K562 (cell line): Measurements from ENCODE around the gene NACAD.

Experiments
- CBFB ChIP-seq: sonication (generic); formaldehyde crosslinking; IDR thresholded peaks from 2 replicates; pipeline ENCODE4 v1.4.0; 2020; ENCODE audit warnings: mild to moderate bottlenecking, missing genetic modification reagents
- ERF ChIP-seq: fragments of 450-650 bp; formaldehyde crosslinking; IDR thresholded peaks from 2 replicates; pipeline ENCODE4 v1.4.0; 2020; ENCODE audit warnings: mild to moderate bottlenecking, mixed read lengths
- HCFC1 ChIP-seq: IDR thresholded peaks from 2 replicates; pipeline ENCODE4 v1.6.1; 2012; ENCODE audit warnings: low read depth, low read length, improper control_type of control experiment
- JUNB ChIP-seq: fragments of 450-650 bp; formaldehyde crosslinking; conservative IDR thresholded peaks from 2 replicates; pipeline ENCODE4 v1.4.0; 2020; ENCODE audit warnings: mild to moderate bottlenecking
- REST ChIP-seq, 2 experiments: fragments of 450-650 bp; formaldehyde crosslinking in 1 of 2; IDR thresholded peaks; 2 replicates each; pipeline versions ENCODE4 v1.4.0 to v1.6.1; 2014 to 2020; ENCODE audit warnings: mild to moderate bottlenecking in 2 of 2, borderline replicate concordance in 1 of 2, low read depth in 1 of 2
- SIN3A ChIP-seq, 2 experiments: fragments of 150-350 bp in 1 of 2; IDR thresholded peaks; 2 replicates each; pipeline ENCODE4 v1.6.1; 2011 to 2016; ENCODE audit warnings: borderline replicate concordance in 2 of 2, low read depth in 2 of 2, low read length in 2 of 2, mild to moderate bottlenecking in 2 of 2, moderate library complexity in 2 of 2; ENCODE audit not compliant: control insufficient read depth in 1 of 2
- SMAD1 ChIP-seq: fragments of 150-350 bp; IDR thresholded peaks from 2 replicates; pipeline ENCODE4 v1.6.1; 2014; ENCODE audit warnings: low read length, low read depth; ENCODE audit not compliant: partially characterized antibody
- SNRNP70 ChIP-seq: fragments of 200-400 bp; formaldehyde crosslinking; optimal IDR thresholded peaks from 2 replicates; pipeline ENCODE3; 2017; ENCODE audit warnings: low read depth, low read length
- ZBTB7A ChIP-seq: IDR thresholded peaks from 2 replicates; pipeline ENCODE4 v1.6.1; 2011; ENCODE audit warnings: low read depth, mild to moderate bottlenecking, low read length, moderate library complexity, borderline replicate concordance; ENCODE audit not compliant: control insufficient read depth
- ZNF24 ChIP-seq: fragments of 450-650 bp; IDR thresholded peaks from 2 replicates; pipeline ENCODE4 v1.6.1; 2016
- ZNF79 ChIP-seq: fragments of 250-450 bp; sonication (Bioruptor Pico); IDR thresholded peaks from 2 replicates; pipeline ENCODE4 v1.4.0; 2020; ENCODE audit warnings: low read depth, mild to moderate bottlenecking, moderate library complexity

DNA sequence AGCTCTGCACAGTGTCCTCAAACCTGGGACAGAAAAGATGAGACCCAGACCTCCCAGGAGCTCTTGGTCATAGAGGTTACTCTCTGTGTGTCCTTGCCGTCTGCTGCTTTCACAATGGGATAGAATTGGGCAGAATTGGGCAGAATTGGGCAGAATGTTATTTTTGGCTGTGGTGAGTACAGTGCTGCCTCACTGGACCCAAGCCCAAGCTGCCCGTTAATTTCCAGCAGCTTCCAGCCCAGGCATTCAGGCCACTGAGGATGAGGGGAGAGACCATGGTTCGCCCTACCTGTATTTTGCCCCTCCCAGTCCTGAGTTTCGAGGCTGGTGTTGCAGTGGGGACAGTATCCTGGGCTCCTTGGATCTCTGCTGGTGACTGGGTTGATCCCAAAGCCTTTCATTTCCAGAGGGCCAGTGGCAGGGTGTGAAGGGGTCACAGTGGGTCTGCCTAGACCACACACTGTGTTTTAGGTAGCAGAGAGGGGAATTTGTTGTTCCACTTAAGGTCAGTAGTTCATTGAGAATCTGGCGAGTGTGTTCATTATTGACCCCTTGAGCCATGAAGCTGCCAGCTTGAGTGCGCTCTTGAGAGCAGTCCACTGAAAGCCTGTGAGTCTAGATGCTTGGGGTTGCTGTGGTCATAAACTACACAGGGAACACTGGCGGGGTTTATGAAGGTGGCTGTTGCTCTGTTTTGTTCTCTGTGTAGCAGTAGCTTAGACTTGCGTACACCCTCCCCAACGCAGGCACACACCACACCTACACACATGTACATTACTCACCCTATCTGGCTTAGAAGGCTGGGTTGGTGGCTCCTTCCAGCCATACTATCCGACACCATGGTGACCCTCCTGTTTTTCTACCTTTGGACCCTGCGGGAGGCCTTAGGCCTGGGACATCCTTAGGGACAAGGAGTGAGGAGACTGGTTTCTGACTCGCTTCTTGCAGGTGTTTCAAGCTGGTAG, 23.5 kb downstream of the NACAD start:
- TF ChIP-seq JUNB (CRISPR knock-in tag): no peak
- TF ChIP-seq CBFB (CRISPR knock-in tag): no peak
- TF ChIP-seq HCFC1: no peak
- TF ChIP-seq SMAD1: no peak
- TF ChIP-seq ZNF24: no peak
- TF ChIP-seq ERF (CRISPR knock-in tag): no peak
- TF ChIP-seq REST (IDR thresholded peaks at IDR 0.05; ENCODE audit: borderline replicate concordance): no peak
- TF ChIP-seq REST (CRISPR knock-in tag; IDR thresholded peaks at IDR 0.05; ENCODE audit: low read depth): no peak
- TF ChIP-seq ZNF79 (CRISPR knock-in tag): no peak
- no peak for TF ChIP-seq SNRNP70
- no peak for TF ChIP-seq SIN3A (IDR thresholded peaks at IDR 0.05; ENCODE audit: borderline replicate concordance in 2 of 2, control insufficient read depth in 1 of 2, low read depth in 2 of 2, low read length in 2 of 2)
- TF ChIP-seq ZBTB7A: no peak
